D341Med (cell line): ENCODE measurements around the gene VILL.

Experiments used
- DNase-seq: peaks from one replicate; pipeline ENCODE4 v3.0.0; 2012; ENCODE audit warnings: low spot score

VILL gene

DNA sequence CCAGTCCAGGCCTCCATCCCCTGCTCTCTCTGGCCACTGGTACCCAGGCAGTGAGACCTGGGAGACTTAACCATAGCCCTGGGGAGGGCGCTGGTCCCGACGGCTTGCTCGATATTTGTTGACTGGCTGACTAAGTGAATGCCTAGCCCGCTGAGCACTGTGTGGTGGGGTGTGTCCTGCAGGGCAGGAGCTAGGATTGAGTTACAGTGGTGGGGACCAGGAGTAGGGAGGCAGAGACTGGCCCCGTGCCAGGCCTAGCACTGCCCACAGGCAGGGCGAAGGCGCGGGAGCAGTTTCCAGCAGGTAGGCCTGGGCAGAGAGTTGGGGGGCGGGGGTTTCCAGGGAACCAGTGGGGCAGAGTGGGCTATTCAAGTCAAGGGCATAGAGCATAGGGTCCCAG lies at the start of gene VILL:
Gene VILL, plus strand, starts transcription at position 260 of the 400 bp plus-strand sequence. CDS start 2,887 bp downstream, outside the sequence.
- no peak for DNase-seq

DNA sequence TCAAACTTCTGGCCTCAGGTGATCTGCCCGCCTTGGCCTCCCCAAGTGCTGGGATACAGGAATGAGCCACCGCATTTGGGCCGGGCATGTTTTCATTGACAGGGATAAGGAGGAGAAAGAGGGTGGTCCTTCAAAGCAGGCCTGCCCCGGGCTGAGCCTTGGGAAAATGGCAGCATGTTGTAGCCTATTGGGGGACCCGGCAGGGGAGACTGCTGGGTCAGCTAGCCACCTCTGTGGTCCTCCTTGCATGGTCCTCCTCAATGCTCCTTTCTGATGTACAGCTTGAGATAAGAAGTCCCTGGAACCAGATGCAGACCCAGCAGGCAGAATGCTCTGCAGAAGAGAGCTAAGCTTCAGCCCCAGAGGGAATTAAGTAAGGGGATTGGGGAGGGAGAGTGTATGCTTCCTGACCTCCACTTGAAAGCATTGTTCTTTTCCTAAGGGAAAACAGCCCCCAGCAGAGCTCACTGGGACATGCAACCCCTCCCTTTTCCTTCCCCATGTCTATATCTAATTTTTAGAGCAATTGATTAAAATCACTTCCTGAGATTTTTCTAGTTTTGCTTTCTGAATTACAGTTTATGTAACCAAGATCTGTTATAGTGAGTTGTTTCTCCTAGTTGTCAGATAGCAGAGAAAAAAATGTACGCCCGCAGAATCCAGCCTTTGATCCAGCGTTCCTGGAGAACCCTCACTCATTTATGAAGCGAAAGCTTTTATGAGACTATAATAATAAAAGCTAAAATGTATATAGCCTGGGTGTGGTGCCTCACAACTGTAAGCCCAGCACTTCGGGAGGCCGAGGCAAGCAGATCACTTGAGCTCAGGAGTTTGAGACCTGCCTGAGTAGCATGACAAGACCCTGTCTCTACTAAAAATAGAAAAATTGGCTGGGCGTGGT lies 48.7 kb upstream of the VILL start:
- peak; percentile 72 for DNase-seq

DNA sequence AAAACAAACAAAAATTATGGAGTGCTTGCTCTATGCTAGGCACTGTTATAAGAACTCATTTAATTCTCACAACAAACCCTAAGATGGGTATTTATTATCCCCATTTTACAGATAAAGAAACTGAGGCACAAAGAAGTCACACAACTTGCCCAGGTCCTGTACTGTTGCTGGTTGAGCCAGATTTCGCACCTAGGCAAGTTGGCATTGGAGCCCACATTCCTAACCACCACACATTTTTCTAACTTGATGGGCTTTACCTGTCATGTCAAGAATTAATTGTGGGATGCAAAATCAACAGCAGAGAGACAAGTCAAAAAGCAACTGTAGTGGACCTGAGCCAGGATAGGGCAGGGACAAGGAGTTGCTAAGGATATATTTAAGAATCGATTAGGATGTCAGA lies 47.9 kb upstream of the VILL start:
- no peak for DNase-seq

DNA sequence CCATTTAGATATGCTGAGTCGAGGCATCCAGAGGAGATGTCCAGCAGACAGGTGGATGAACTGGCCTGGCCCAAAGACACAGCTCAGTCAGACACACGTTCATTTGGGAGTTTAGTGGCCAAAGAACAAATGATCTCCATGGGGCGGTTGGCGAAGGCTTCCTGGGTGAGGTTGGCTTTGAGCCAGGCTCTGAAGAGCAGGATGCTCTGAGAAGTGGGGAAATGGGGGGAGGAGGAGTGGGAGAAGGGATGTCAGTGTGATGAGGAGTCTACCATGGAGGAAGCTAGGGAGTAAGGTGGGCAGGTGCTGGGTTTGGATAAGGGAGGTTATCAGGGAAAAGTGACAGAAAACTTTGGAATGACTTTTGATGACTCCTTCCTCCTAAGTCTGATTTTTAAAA lies 47.5 kb upstream of the VILL start:
- DNase-seq, result no peak

DNA sequence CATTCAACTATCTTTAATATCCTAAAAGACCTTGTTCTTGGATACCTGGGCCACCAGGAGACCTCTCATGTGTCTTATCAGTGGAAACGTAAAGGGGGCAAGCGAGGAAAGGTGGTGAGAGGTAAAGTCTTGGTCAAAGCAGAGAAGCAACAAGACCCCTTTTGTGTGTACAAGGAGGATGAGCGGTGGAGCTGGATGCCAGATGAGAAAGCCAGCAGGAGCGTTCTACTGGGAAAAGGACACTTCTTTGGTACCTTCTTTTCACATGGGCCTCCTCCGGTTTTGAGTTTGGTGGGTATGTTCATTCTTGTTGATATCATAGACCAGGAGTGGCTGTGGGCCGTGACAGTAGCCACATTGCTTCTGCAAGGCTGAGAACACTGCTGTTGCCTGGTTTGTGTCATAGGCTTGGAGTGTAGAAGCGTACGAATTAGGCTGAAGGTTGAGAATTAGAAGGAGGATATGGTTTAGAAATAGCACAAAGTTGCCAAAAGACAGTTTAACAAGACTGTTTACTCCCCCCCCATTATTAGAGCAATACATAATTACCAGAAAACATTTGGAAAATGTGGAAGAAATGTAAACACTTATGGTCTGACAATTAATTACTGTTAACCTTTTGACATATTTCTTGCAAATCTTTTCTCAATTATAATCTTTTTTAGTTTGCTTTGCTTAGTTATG lies 46.8 kb upstream of the VILL start:
- no peak for DNase-seq

DNA sequence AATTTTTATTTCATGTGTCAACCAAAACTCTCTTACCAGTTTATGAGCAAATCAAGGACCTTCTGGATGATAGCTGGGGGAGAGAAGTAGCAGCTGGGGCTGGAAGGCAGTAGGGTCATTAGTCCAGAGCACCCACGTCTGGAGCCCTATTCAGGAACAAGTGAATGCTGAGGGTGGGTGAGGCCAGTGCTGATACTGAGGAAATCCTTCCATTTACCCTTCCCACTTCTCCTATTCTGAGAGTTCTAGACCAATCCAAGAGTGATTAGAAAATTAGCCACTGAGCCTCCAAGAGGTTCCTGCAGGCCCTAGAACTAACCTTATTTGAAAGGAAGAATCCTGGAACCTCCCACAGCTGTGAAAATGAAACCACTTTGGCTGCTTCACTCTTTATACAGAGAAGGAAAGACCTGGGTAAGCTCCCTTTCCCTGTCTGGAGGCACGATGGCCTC lies 46.2 kb upstream of the VILL start:
- DNase-seq, result no peak

DNA sequence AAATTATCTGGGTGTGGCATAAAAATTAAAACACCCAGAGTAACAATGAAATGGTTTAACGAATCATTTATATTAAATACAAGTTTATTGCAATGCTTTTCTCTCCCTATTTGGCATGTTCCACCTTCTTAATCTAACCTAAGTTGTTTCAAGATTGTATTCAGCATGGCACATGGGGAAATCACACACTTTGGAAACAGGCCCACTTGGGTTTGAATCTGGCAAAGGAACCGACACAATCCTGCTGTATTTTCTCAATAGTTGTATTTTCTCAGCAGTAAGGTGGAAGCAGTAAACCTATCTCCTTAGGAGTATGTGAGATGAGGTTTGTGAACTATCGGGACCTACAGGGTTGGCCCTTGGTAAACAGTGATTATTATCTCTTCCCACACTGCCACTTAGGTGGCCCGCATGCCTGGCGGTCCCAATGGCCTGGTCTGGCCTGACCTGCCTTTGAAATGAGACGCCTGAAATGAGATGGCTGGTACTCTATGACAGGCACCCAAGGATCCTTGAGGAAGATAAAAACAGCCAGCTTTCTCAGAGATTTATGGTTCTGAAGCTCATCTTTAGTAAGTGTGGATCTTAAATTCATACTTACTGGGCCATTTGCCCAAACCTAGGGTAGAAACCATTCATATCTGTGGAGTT lies 45.3 kb upstream of the VILL start:
- no peak for DNase-seq

DNA sequence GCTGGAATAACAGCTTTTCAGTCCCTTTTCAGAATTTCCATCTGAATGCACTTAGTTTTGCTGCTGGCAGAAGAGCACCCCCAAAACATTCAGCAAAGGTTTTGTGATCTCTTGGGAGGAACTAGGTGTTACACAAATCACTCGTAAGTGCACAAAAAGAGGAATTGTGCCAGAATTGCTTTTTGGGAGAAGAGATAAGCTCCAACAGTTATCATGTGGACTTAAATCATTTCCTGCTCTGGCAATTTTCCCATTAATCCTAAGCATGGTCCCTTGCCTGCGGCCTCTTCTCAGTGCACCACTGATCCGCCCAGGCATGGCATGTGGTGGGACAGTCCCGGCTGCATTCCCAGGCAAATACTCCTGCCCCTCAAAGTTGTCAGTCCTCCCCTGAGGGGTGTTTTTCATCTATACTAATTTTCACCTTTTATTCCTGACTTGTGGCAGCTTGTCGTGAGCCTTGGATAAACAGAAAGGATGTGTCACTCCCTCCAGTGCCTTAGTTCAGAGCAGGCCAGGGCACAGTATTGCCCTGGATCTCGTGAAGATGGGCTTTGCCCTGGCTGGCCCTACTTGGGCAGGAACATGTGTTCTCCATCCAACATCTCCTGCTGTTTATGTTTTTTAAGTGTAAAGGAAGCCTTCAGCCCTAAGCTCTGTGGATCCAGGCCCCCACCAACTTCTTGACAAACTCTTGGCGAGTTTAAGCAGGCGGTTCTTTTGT lies 44.6 kb upstream of the VILL start:
- DNase-seq, result peak; percentile 62

DNA sequence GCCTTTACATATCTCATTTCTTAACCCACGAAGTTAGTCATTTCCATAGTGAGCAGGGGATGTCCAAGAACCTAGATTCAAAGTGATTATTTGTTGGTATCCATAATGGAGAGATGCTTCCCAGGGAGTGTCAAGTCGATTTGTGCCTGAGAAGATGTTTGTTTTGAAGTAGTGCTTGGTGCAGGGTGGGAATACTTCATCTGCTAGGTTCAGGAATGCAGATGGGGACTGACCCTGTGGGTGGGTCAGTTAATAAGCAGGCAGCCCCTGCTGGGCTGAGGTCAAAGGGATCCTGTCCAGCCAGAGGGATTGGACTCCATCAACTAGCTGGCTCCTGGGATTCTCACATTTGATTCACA lies 44.1 kb upstream of the VILL start:
- DNase-seq, result no peak

DNA sequence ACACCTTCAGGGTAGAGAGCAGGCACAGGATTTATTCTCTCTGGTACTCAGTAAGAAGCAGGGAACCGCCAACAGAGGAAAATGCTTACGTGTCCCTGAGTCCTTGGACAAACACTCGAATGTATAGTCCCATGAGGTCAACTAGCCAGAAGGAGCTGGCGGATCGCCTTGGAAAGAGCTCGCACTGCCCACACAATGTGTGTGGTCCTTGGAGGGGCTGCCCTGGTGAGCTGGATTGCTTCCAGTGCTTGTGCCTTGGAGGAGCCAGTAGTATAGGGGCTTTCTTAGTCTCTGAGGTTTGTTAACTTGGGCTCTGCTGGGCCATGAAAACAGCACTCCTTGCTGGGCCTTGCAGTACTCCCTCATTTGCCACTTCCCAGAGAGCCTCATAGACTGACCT lies 40.7 kb upstream of the VILL start:
- no peak for DNase-seq

DNA sequence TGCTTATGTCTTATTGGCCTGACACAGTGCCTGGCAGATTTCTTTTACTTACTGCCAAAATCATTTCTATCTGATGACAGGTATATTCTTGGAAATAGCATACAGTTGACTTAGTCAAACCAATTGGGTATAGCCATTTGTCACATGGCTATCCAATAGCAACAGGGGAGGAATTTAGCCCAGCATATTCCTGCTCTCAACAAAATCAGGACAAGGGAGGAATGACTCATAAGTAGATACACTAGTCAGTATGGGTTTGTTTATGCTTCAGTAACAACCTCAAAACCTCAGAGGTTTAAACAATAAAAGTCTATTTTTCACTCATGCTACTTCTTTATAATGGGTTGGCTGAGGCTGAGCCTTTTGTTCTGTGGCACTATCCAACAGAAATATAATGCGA lies 38.0 kb upstream of the VILL start:
- DNase-seq, result no peak

DNA sequence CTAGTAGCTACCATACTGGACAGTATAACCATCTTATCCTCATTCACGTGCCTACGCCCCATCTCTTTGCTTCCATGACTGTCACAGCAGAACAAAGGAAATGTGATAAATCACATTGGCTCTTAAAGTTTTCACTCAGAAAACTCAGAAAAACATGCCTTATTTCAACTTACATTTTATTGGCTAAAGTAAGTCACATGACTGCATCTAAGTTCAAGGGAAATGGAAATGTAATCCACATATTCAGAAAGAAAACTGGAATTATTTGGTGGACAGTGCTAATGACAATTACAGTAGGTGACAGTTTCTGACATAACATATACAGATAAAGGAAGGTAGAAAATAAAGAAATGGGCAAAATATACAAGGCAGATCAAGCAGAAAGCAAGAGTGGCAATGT lies 37.4 kb upstream of the VILL start:
- no peak for DNase-seq

DNA sequence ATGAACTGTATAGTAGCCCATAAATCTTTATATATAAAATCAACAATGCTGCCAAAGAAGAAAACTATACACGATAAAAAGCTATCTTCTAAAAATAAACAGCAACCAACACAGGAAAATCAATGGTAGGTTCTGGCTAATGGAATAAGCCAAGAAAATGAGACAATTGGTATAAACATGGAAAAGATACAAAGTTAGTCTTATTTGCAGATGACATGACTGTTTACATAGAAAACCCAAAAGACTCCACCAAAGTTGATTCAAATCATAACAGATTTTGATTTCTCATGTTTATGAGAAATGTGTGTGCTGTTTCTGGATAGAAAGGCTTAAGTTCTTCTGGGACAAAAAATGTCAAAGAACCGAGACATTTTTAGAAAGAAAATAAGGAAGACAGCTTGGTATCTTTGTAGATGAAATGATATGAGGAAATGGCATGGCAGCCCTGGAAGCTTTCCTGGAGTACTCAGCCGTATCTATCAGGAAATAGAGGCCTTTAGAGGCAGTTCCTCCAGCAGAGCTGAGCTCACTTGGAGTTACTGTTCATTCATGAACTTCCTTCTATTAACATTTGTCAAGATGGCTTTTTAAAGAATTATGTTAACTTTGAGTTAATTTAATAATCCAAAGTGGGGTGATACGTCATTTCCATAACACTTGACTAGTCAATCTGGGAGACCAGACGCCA lies 36.7 kb upstream of the VILL start:
- DNase-seq, result no peak

DNA sequence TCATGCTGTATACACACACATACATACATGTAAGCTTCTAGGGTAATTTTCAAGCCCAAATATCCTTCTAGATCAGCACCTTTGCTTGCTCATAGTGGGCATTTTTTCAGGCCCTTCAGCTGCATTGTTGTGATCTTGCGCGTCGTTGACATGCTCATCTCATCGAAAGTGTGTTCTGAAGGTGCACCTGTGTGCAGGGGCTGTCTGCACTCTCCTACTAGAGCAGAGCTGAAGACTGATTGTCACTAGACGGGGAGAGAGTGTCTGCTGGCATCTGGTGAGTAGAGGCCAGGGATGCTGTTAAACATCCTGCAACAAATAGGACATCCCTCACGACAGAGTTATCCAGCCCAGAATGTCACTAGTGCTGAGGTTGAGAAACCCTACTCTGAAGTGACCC lies 35.7 kb upstream of the VILL start:
- DNase-seq, result no peak

DNA sequence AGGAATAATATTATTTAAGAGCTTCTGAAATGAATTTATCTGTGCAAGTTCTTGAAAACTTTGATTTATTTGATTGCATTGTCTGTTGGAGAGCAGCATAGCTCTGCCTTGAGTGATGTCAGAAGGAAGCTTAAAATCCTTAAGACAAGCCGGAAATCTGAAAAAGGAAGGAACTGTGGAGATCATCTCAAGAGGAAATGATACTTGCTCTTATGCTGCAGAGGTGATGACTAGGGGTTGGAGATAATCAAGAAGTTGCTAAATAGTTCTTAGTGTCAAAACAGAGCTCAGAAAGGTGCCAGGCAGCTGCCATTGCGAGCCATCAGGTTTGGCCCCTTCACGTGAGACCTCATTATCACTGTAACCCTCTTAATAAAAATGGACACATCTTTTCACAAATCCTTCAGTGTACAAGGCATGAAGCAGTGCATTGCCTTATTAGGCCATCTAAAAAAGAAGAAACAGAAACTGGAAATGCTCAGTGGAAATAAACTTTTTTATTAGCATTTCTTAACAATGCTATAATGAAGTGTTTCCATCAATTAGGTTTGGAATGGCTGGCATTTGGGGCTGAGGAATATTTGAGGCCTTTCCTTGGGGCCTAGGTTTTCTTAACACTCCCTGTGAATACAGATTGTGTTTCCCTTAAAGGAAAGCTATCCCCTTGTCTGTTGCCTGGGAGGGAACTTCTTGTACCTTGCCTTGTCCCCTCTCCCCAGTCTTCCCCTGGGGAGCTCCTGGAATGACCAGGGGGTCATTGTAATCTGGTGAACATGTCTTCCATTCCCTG lies 34.5 kb upstream of the VILL start:
- no peak for DNase-seq

DNA sequence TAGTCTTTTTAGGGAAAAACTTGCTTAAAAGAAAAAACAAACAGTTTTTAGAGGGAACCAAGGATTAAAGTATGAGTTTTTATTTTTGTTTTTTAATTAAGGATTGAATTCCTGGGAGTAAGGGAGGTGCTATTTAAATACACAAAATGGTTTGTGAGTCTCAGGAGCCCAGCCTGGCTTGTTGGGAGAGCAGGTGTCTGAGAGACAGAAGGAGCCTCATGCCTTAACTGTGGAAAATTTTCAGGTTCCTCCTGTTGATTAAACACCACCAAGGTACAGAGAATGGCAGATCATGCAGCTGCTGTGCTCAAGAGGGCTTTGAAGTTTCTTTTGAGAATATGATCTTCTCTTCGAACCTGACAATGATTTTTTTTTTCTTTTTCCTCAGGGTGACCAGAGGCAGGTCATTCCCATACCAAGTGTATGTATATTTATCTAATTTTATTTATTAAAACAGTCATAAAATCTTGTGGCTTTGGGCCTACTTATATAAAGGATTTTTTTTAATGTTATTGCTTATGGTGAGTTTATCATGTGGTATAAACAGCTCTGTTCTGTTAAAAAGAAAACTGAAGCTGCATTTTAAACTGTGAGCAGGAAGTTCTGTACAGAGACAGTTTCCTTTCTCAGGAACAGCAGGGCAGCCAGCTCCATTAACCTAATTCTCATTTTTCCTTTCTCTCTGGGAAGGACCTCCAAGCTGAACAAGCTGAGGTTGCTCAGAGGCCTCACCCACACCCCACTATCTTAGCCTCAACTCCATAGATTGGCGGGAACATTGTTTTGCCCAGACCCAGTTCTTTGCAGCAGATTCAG lies 33.7 kb upstream of the VILL start:
- no peak for DNase-seq

DNA sequence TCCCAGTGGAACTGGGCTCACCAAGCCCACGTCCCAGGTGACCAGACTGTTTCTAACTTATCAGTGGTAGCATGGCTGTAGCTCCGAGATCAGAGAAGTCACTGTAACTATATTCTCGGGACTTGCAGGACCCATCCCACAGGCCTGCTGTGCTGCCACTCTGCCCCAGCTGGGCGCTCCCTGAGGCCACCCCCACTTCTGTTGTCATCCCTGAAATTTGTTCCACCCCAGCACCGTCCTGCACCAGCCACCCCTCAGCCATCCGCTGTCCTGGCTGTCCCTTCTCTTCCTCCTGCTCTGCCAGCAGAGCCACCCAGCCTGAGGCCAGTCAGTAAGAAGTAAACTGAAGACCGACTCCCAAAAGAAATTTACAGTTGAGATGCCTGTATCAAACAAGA lies 33.0 kb upstream of the VILL start:
- no peak for DNase-seq

DNA sequence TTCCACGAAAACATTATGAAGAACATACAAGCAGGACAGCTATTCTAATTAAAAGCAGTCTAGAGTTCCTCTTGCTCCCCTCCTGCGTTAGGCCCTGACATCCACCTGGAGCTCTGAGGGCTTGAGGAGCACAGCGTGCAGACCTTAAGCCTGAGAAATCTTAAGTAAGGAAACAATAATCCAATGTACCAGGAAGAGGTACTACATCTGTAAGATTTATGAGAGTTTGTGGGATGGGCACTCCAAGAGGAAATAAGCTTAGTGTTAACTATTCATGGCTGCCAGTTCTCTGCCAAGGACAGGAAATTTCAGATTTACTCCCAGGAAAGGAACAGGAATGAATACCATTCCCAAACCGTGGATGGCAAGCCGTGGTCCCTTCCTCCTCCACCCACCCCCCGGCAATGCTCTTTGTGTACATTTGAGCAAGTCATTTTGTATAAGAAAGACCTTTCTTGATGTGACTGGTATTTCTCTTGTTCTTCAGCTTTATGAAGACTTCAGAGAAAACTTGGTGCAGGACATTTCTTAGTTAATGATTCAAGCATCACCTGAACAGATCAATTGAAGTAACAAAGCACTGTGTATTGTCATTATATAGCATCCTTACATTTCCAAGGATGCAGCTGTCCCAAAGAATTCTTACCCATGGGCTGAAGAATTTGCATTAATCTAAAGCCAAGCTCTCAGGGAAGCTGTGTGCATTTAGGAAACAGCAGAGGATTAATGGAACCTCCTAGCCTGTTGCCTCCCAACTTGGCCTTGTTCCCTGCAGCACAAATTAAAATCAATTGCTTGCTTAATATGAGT lies 28.8 kb upstream of the VILL start:
- no peak for DNase-seq

DNA sequence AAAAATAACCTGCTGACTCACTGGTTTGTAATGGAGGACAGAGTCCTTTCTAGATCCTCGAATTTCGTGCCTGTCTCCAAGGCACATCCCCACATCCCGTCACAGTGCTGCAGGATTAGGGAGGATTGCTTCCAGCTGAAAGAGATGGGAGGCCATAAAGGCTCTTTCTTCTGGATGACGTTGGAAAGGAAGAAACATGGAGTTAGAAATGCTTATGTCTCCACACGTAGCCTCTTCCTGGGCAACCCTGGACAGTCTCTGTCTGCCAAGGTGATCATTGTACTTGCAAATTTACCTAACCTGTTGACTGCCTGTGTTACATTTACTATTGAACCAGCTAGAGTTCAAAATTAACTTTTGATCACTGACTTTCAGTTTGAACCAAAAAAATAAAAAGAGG lies 27.6 kb upstream of the VILL start:
- DNase-seq, result no peak
